RWPE1 (cell line): ENCODE data around the gene SRSF10.

Experiments
- CTCF ChIA-PET: fragments of 350-600 bp; sonication (Branson Sonifier 250); formaldehyde crosslinking; extraction: SDS; loops from one replicate; lab custom pipeline; 2021; lab: Yijun Ruan, JAX
- POLR2A ChIA-PET: fragments of 400-600 bp; formaldehyde crosslinking; extraction: SDS; loops from one replicate; lab custom pipeline; 2020; ENCODE audit warnings: antibody characterized with exemption; ENCODE audit not compliant: low non-redundant PET; lab: Yijun Ruan, JAX
- DNase-seq: peaks from one replicate; pipeline ENCODE4 v3.0.0; 2012; ENCODE audit warnings: low spot score
- H3K27ac ChIP-seq: fragments of 450-650 bp; 2 replicates; pipeline ENCODE4 v1.5.1; 2017
- TF ChIP-seq, protein P1 (sequence below): fragments of 450-650 bp; conservative IDR thresholded peaks from 2 replicates; pipeline ENCODE4 v1.5.1; 2017; ENCODE audit warnings: low read depth, mild to moderate bottlenecking

The SRSF10 gene

GRCh38 chr1:23979881-23980727 lies at the start of gene SRSF10:
Gene SRSF10 (minus strand): TSS chr1:23980327. CDS start chr1:23980255, 72 bp downstream.
- ChIA-PET POLR2A (interaction anchor here (0.6 kb wide), 2 partner anchors 29 to 79 kb away, joined by 3 read pairs; no protein-coding TSS in a partner anchor), CTCF (interaction anchor here (1.1 kb wide), 1 partner anchor 48 kb away, joined by 7 read pairs; no protein-coding TSS in a partner anchor)
- peak within 1 kb of the TSS; percentile 98 for H3K27ac ChIP-seq
- TF ChIP-seq, protein P1, sequence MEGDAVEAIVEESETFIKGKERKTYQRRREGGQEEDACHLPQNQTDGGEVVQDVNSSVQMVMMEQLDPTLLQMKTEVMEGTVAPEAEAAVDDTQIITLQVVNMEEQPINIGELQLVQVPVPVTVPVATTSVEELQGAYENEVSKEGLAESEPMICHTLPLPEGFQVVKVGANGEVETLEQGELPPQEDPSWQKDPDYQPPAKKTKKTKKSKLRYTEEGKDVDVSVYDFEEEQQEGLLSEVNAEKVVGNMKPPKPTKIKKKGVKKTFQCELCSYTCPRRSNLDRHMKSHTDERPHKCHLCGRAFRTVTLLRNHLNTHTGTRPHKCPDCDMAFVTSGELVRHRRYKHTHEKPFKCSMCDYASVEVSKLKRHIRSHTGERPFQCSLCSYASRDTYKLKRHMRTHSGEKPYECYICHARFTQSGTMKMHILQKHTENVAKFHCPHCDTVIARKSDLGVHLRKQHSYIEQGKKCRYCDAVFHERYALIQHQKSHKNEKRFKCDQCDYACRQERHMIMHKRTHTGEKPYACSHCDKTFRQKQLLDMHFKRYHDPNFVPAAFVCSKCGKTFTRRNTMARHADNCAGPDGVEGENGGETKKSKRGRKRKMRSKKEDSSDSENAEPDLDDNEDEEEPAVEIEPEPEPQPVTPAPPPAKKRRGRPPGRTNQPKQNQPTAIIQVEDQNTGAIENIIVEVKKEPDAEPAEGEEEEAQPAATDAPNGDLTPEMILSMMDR = no peak; the same call in 1 of the 2 replicates
- peak; percentile 96 for DNase-seq

- POLR2A ChIA-PET = no interaction called here
- peak overlapping the region; percentile 42 for H3K27ac ChIP-seq
- TF ChIP-seq, protein P1 = peak; percentile 59
- DNase-seq = peak; percentile 38
- CTCF ChIA-PET = interaction anchor here (0.6 to 1.4 kb wide), 7 partner anchors 21 to 217 kb away, joined by 3 to 7 read pairs (median 3); partner anchors contain the start of gene SRSF10
Measured at GRCh38 chr1:24027838-24028468, 47.8 kb upstream of the SRSF10 start.

DNA sequence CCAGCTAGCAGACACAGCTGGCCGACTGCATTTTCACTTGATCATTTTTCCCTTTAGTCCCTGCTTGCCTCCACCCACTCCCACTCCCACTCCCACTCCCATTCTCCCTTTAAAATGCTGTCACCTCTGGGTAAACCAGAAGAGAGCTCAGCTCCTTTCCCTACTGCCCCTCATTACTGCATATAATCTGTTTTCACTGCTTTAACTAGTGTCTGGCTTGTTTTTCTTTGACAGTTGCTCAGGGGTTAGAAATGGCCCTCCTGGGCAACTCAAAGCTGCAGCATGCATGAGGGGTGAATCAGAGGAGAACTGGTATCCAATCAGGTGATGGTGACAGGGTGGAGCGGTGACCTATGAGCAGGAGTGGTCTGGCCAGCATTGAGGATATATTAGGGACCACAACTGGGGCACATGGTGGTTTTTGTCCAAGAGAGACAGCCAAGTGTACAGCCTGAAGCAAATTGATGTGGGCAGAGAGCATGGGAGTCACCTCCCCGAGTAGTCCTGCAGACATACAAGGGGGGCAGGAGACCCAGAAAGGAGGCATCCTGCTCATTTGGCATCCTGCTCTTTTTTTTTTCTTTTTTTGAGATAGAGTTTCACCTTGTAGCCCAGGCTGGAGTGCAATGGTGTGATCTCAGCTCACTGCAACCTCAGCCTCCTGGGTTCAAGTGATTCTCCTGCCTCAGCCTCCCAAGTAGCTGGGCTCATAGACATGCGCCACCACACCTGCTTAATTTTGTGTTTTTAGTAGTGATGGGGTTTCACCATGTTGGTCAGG lies 42.6 kb upstream of the SRSF10 start:
- CTCF ChIA-PET = no interaction called here
- TF ChIP-seq, protein P1 = no peak
- peak overlapping the region; percentile 75 for H3K27ac ChIP-seq
- peak; percentile 82 for DNase-seq
- POLR2A ChIA-PET = no interaction called here

- POLR2A ChIA-PET = no interaction called here
- CTCF ChIA-PET = no interaction called here
- peak overlapping the region; percentile 75 for H3K27ac ChIP-seq
- DNase-seq = no peak
- TF ChIP-seq, protein P1 = no peak
Measured at GRCh38 chr1:24021403-24022266, 41.5 kb upstream of the SRSF10 start.

GRCh38 chr1:24020470-24020869 lies 40.3 kb upstream of the SRSF10 start:
- H3K27ac ChIP-seq = peak overlapping the region; percentile 97
- ChIA-PET POLR2A (no interaction called here), CTCF (interaction anchor here (0.7 kb wide), 1 partner anchor 51 kb away, joined by 4 read pairs; no protein-coding TSS in a partner anchor)
- TF ChIP-seq, protein P1 = no peak
- DNase-seq = no peak
